ENCODE measurements around the gene ING5.

The ING5 gene

GRCh38 chr2:241678784-241679540, 22.9 kb upstream of the ING5 start:
- TF ChIP-seq CTCF (IDR thresholded peaks at IDR 0.05; ENCODE audit: insufficient read depth, missing control alignments) = no peak
- no peak for FAIRE-seq
- DNase-seq (ENCODE audit: insufficient read length, low spot score) = no peak

GRCh38 chr2:241680044-241680443, 21.8 kb upstream of the ING5 start:
- FAIRE-seq = no peak

GRCh38 chr2:241680827-241681599, 20.8 kb upstream of the ING5 start:
- FAIRE-seq = no peak
- TF ChIP-seq CTCF (IDR thresholded peaks at IDR 0.05; ENCODE audit: insufficient read depth, missing control alignments) = no peak
- DNase-seq (ENCODE audit: insufficient read length, low spot score) = no peak

More at GRCh38 chr2:241680044-241680443, 21.8 kb upstream of the ING5 start:
- no peak for TF ChIP-seq CTCF (IDR thresholded peaks at IDR 0.05; ENCODE audit: insufficient read depth, missing control alignments)
- no peak for DNase-seq (ENCODE audit: insufficient read length, low spot score)

GRCh38 chr2:241686324-241686649, 15.6 kb upstream of the ING5 start:
- no peak for TF ChIP-seq CTCF (IDR thresholded peaks at IDR 0.05; ENCODE audit: insufficient read depth, missing control alignments)
- FAIRE-seq = no peak

GRCh38 chr2:241686650-241687425, 15.0 kb upstream of the ING5 start, which contains the start of gene DTYMK:
DTYMK (minus strand) TSS chr2:241686815; CDS start chr2:241686783, 32 bp downstream.
- FAIRE-seq (no peak), DNase-seq (ENCODE audit: insufficient read length, low spot score) (peak; percentile 96)
- TF ChIP-seq CTCF (IDR thresholded peaks at IDR 0.05; ENCODE audit: insufficient read depth, missing control alignments) = no peak

More at GRCh38 chr2:241686324-241686649, 15.6 kb upstream of the ING5 start:
- no peak for DNase-seq (ENCODE audit: insufficient read length, low spot score)

GRCh38 chr2:241689306-241689705, 12.5 kb upstream of the ING5 start:
- DNase-seq (ENCODE audit: insufficient read length, low spot score) = no peak
- no peak for TF ChIP-seq CTCF (IDR thresholded peaks at IDR 0.05; ENCODE audit: insufficient read depth, missing control alignments)
- FAIRE-seq = no peak

Data from D721Med (cell line).